ENCODE measurements around the gene B4GALT6. TPM values are rescaled to one million over a fixed set of nuclear protein-coding genes. Genes with fewer than 3 reads are reported as not detected.
"Not testable (repeated sequence)": the region's sequence is repeated elsewhere in the genome, so short reads cannot be mapped to it uniquely, and the experiment has no call there.

B4GALT6 gene
- polyA plus RNA-seq, 1 donor from 2014 or later, result 19.4 TPM

GRCh38 chr18:31729196-31729595 is 44.8 kb upstream of the B4GALT6 start:
- not testable (repeated sequence) for H4K20me1 ChIP-seq (ENCODE audit: insufficient read depth); H3K9me2 ChIP-seq (ENCODE audit: insufficient read depth, low read length); H3K4me2 ChIP-seq (ENCODE audit: low read length); H3K4me3 ChIP-seq (ENCODE audit: low read length); H3K27me3 ChIP-seq (ENCODE audit: insufficient read depth, low read depth, low read length); H3K36me3 ChIP-seq (ENCODE audit: insufficient read depth, low read length); H3F3A ChIP-seq (ENCODE audit: insufficient read depth, low read length, poor library complexity, severe bottlenecking); H3K9ac ChIP-seq (ENCODE audit: low read length); H3K9me3 ChIP-seq (ENCODE audit: low read length); H3K27ac ChIP-seq (ENCODE audit: low read length); H3K79me2 ChIP-seq (replicated peaks; ENCODE audit: insufficient read depth, low read length); H2AFZ ChIP-seq (ENCODE audit: low read depth, low read length)

GRCh38 chr18:31723990-31724711 is 39.8 kb upstream of the B4GALT6 start:
- H3K9me2 ChIP-seq (ENCODE audit: insufficient read depth, low read length), result no peaks in the 10 kb centered on the region
- no peak overlapping the region for H2AFZ ChIP-seq (ENCODE audit: low read depth, low read length)
- H3F3A ChIP-seq (ENCODE audit: insufficient read depth, low read length, poor library complexity, severe bottlenecking), result no peaks in the 10 kb centered on the region
- H3K4me3 ChIP-seq (ENCODE audit: low read length), result no peak overlapping the region
- H3K79me2 ChIP-seq (replicated peaks; ENCODE audit: insufficient read depth, low read length), result no peaks in the 10 kb centered on the region
- no peak overlapping the region for H3K4me2 ChIP-seq (ENCODE audit: low read length)
- H3K27ac ChIP-seq (ENCODE audit: low read length), result no peak overlapping the region
- TF ChIP-seq EP300 (conservative IDR thresholded peaks at IDR 0.05; ENCODE audit: poor library complexity, severe bottlenecking), result no peak
- no peak for TF ChIP-seq RAD21 (conservative IDR thresholded peaks at IDR 0.05)
- TF ChIP-seq, protein P1, sequence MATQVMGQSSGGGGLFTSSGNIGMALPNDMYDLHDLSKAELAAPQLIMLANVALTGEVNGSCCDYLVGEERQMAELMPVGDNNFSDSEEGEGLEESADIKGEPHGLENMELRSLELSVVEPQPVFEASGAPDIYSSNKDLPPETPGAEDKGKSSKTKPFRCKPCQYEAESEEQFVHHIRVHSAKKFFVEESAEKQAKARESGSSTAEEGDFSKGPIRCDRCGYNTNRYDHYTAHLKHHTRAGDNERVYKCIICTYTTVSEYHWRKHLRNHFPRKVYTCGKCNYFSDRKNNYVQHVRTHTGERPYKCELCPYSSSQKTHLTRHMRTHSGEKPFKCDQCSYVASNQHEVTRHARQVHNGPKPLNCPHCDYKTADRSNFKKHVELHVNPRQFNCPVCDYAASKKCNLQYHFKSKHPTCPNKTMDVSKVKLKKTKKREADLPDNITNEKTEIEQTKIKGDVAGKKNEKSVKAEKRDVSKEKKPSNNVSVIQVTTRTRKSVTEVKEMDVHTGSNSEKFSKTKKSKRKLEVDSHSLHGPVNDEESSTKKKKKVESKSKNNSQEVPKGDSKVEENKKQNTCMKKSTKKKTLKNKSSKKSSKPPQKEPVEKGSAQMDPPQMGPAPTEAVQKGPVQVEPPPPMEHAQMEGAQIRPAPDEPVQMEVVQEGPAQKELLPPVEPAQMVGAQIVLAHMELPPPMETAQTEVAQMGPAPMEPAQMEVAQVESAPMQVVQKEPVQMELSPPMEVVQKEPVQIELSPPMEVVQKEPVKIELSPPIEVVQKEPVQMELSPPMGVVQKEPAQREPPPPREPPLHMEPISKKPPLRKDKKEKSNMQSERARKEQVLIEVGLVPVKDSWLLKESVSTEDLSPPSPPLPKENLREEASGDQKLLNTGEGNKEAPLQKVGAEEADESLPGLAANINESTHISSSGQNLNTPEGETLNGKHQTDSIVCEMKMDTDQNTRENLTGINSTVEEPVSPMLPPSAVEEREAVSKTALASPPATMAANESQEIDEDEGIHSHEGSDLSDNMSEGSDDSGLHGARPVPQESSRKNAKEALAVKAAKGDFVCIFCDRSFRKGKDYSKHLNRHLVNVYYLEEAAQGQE (IDR thresholded peaks at IDR 0.05; ENCODE audit: borderline replicate concordance), result no peak
- TF ChIP-seq EZH2 (IDR thresholded peaks at IDR 0.05; ENCODE audit: borderline replicate concordance, insufficient read depth, low read length, poor library complexity, severe bottlenecking), result no peak
- TF ChIP-seq TAF1 (IDR thresholded peaks at IDR 0.05; ENCODE audit: low read depth), result no peak
- no peak for TF ChIP-seq SMC3 (conservative IDR thresholded peaks at IDR 0.05; ENCODE audit: poor library complexity)
- TF ChIP-seq, protein P2, sequence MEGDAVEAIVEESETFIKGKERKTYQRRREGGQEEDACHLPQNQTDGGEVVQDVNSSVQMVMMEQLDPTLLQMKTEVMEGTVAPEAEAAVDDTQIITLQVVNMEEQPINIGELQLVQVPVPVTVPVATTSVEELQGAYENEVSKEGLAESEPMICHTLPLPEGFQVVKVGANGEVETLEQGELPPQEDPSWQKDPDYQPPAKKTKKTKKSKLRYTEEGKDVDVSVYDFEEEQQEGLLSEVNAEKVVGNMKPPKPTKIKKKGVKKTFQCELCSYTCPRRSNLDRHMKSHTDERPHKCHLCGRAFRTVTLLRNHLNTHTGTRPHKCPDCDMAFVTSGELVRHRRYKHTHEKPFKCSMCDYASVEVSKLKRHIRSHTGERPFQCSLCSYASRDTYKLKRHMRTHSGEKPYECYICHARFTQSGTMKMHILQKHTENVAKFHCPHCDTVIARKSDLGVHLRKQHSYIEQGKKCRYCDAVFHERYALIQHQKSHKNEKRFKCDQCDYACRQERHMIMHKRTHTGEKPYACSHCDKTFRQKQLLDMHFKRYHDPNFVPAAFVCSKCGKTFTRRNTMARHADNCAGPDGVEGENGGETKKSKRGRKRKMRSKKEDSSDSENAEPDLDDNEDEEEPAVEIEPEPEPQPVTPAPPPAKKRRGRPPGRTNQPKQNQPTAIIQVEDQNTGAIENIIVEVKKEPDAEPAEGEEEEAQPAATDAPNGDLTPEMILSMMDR (IDR thresholded peaks at IDR 0.05; ENCODE audit: poor library complexity, severe bottlenecking), result no peak
- no peak for TF ChIP-seq POLR2AphosphoS5 (IDR thresholded peaks at IDR 0.05)
- TF ChIP-seq MXI1 (conservative IDR thresholded peaks at IDR 0.05; ENCODE audit: poor library complexity, severe bottlenecking), result no peak
- H3K36me3 ChIP-seq (ENCODE audit: insufficient read depth, low read length), result no peaks in the 10 kb centered on the region
- H4K20me1 ChIP-seq (ENCODE audit: insufficient read depth), result no peaks in the 10 kb centered on the region
- H3K9ac ChIP-seq (ENCODE audit: low read length), result no peak overlapping the region
- H3K9me3 ChIP-seq (ENCODE audit: low read length), result no peaks in the 10 kb centered on the region
- no peaks in the 10 kb centered on the region for H3K27me3 ChIP-seq (ENCODE audit: insufficient read depth, low read depth, low read length)
